Ishikawa (cell line): ENCODE data around the gene ADAMTS4.

Source experiments
- CEBPB ChIP-seq: IDR thresholded peaks from 2 replicates; pipeline ENCODE4 v1.6.1; 2012
- CREB1 ChIP-seq: IDR thresholded peaks from 2 replicates; pipeline ENCODE4 v1.6.1; 2012; ENCODE audit warnings: low read depth
- EGR1 ChIP-seq: IDR thresholded peaks from 2 replicates; pipeline ENCODE4 v1.6.1; 2012
- EP300 ChIP-seq: IDR thresholded peaks from 2 replicates; pipeline ENCODE4 v1.6.1; 2012; ENCODE audit warnings: borderline replicate concordance
- RAD21 ChIP-seq: IDR thresholded peaks from 2 replicates; pipeline ENCODE4 v1.6.1; 2012; ENCODE audit warnings: low read depth
- TAF1 ChIP-seq: IDR thresholded peaks from 2 replicates; pipeline ENCODE4 v1.6.1; 2012; ENCODE audit warnings: low read depth, mild to moderate bottlenecking
- USF1 ChIP-seq: IDR thresholded peaks from 2 replicates; pipeline ENCODE4 v1.6.1; 2012
- ZBTB7A ChIP-seq: IDR thresholded peaks from 2 replicates; pipeline ENCODE4 v1.6.1; 2012; ENCODE audit warnings: low read depth
- TF ChIP-seq, protein P1 (sequence below): IDR thresholded peaks from 2 replicates; pipeline ENCODE4 v1.6.1; 2012
- TF ChIP-seq, protein P2 (sequence below): IDR thresholded peaks from 2 replicates; pipeline ENCODE4 v1.6.1; 2012; ENCODE audit warnings: low read depth, mild to moderate bottlenecking

DNA sequence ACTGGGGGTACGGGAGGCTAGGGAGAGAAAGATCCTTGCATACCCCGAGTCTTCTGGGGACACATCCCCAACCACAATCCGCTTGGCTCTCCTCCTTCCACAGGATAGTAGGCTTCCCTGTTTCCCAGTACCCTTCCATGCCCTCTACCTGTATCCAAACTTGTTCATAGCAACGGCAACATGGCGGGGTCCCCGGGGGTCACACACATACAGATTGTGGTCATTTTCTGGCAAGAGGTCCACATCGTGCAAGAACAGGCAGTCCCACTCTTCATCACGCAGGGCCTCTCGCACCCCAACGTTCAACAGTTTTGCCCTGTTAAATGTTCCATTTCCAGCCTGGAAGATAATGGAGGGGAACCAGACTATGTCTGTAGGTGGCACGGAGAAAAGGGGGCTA lies 25.1 kb downstream of the ADAMTS4 start:
- no peak for TF ChIP-seq TAF1
- TF ChIP-seq CREB1 = no peak
- TF ChIP-seq, protein P1, sequence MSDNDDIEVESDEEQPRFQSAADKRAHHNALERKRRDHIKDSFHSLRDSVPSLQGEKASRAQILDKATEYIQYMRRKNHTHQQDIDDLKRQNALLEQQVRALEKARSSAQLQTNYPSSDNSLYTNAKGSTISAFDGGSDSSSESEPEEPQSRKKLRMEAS = no peak
- TF ChIP-seq CEBPB = no peak
- TF ChIP-seq USF1 = no peak
- TF ChIP-seq EP300 = no peak
- TF ChIP-seq RAD21 = no peak
- no peak for TF ChIP-seq EGR1
- no peak for TF ChIP-seq ZBTB7A
- TF ChIP-seq, protein P2, sequence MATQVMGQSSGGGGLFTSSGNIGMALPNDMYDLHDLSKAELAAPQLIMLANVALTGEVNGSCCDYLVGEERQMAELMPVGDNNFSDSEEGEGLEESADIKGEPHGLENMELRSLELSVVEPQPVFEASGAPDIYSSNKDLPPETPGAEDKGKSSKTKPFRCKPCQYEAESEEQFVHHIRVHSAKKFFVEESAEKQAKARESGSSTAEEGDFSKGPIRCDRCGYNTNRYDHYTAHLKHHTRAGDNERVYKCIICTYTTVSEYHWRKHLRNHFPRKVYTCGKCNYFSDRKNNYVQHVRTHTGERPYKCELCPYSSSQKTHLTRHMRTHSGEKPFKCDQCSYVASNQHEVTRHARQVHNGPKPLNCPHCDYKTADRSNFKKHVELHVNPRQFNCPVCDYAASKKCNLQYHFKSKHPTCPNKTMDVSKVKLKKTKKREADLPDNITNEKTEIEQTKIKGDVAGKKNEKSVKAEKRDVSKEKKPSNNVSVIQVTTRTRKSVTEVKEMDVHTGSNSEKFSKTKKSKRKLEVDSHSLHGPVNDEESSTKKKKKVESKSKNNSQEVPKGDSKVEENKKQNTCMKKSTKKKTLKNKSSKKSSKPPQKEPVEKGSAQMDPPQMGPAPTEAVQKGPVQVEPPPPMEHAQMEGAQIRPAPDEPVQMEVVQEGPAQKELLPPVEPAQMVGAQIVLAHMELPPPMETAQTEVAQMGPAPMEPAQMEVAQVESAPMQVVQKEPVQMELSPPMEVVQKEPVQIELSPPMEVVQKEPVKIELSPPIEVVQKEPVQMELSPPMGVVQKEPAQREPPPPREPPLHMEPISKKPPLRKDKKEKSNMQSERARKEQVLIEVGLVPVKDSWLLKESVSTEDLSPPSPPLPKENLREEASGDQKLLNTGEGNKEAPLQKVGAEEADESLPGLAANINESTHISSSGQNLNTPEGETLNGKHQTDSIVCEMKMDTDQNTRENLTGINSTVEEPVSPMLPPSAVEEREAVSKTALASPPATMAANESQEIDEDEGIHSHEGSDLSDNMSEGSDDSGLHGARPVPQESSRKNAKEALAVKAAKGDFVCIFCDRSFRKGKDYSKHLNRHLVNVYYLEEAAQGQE = no peak
